Measurements from ENCODE around the gene LIPH. TPM values are rescaled to one million over a fixed set of nuclear protein-coding genes. Genes with fewer than 3 reads are reported as not detected.

Gene LIPH
- total RNA-seq, 2 donors from 2014 or later: 0.41 to 0.47 TPM

DNA sequence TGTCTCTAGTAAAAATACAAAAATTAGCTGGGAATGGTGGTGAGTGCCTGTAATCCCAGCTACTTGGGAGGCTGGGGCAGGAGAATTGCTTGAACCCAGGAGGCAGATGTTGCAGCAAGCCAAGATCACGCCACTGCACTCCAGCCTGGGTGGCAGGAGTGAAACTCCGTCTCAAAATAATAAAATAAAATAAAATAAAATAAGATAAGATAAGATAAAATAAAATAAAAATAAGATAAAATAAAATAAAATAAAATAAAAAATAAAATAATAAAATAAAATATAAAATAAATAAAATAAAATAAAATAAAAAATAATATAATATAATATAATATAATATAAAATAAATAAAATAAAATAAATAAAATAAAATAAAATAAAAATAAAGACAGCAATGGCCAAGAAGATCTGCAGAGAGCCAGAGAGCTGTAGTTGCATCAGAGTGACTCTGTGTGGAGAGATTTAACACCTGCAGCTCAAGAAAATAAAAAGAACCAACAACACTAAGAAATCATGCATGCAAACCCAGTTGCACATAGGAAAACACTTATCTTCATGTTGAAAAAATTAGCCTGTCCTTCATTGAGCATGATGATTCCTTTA is 25.9 kb downstream of the LIPH start:
- DNase-seq (ENCODE audit: low spot score): no peak
- H3K27ac ChIP-seq: no peak overlapping the region
- H3K4me1 ChIP-seq: no peaks in the 10 kb centered on the region
- no peaks in the 10 kb centered on the region for H3K9me3 ChIP-seq
- H3K27me3 ChIP-seq: no peaks in the 10 kb centered on the region
- TF ChIP-seq, protein P1, sequence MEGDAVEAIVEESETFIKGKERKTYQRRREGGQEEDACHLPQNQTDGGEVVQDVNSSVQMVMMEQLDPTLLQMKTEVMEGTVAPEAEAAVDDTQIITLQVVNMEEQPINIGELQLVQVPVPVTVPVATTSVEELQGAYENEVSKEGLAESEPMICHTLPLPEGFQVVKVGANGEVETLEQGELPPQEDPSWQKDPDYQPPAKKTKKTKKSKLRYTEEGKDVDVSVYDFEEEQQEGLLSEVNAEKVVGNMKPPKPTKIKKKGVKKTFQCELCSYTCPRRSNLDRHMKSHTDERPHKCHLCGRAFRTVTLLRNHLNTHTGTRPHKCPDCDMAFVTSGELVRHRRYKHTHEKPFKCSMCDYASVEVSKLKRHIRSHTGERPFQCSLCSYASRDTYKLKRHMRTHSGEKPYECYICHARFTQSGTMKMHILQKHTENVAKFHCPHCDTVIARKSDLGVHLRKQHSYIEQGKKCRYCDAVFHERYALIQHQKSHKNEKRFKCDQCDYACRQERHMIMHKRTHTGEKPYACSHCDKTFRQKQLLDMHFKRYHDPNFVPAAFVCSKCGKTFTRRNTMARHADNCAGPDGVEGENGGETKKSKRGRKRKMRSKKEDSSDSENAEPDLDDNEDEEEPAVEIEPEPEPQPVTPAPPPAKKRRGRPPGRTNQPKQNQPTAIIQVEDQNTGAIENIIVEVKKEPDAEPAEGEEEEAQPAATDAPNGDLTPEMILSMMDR (IDR thresholded peaks at IDR 0.05): no peak
- no peak overlapping the region for H3K4me3 ChIP-seq
- no peaks in the 10 kb centered on the region for H3K36me3 ChIP-seq

GRCh38 chr3:185521349-185522138 is 30.8 kb downstream of the LIPH start:
- Histone ChIP-seq H3K4me3 (no peak overlapping the region), H3K4me1 (no peaks in the 10 kb centered on the region), H3K27ac (no peak overlapping the region), H3K27me3 (no peaks in the 10 kb centered on the region), H3K9me3 (no peaks in the 10 kb centered on the region), H3K36me3 (no peaks in the 10 kb centered on the region)
- no peak for DNase-seq (ENCODE audit: low spot score)
- TF ChIP-seq, protein P1 (IDR thresholded peaks at IDR 0.05): no peak

GRCh38 chr3:185519021-185519420 is 33.4 kb downstream of the LIPH start:
- TF ChIP-seq, protein P1 (IDR thresholded peaks at IDR 0.05): no peak

GRCh38 chr3:185517387-185518130 is 34.8 kb downstream of the LIPH start:
- TF ChIP-seq, protein P1 (IDR thresholded peaks at IDR 0.05): no peak
- no peak for DNase-seq (ENCODE audit: low spot score)
- Histone ChIP-seq H3K27ac (no peak overlapping the region), H3K4me1 (no peaks in the 10 kb centered on the region), H3K4me3 (no peak overlapping the region), H3K9me3 (no peaks in the 10 kb centered on the region), H3K27me3 (no peaks in the 10 kb centered on the region), H3K36me3 (no peaks in the 10 kb centered on the region)

More at GRCh38 chr3:185519021-185519420, 33.4 kb downstream of the LIPH start:
- Histone ChIP-seq H3K4me3 (no peak overlapping the region), H3K36me3 (no peaks in the 10 kb centered on the region), H3K27ac (no peak overlapping the region), H3K4me1 (no peaks in the 10 kb centered on the region), H3K9me3 (no peaks in the 10 kb centered on the region), H3K27me3 (no peaks in the 10 kb centered on the region)
- no peak for DNase-seq (ENCODE audit: low spot score)

GRCh38 chr3:185511711-185512110 is 40.7 kb downstream of the LIPH start:
- Histone ChIP-seq H3K27me3 (no peaks in the 10 kb centered on the region), H3K4me1 (no peaks in the 10 kb centered on the region), H3K27ac (no peak overlapping the region), H3K9me3 (no peaks in the 10 kb centered on the region), H3K36me3 (no peaks in the 10 kb centered on the region), H3K4me3 (no peak overlapping the region)
- TF ChIP-seq, protein P1 (IDR thresholded peaks at IDR 0.05): no peak
- DNase-seq (ENCODE audit: low spot score): no peak

Measured in right atrium auricular region (tissue), 2 donors.